HepG2 (cell line): ENCODE results near the gene AKR1C3. TPM values are rescaled to one million over a fixed set of nuclear protein-coding genes. Genes with fewer than 3 reads are reported as not detected.
A peak's percentile ranks its signal among the peaks of the same experiment; 100 is the strongest.

Experiments used
- AKAP8 ChIP-seq: sonication (generic); formaldehyde crosslinking; IDR thresholded peaks from 2 replicates; pipeline ENCODE4 v1.5.1; 2020; ENCODE audit warnings: mild to moderate bottlenecking, missing genetic modification reagents
- ATF6 ChIP-seq: sonication (generic); formaldehyde crosslinking; conservative IDR thresholded peaks from 2 replicates; pipeline ENCODE4 v1.4.0; 2020; ENCODE audit warnings: missing genetic modification reagents
- ATM ChIP-seq: fragments of 450-650 bp; IDR thresholded peaks from 2 replicates; pipeline ENCODE4 v1.7.1; 2017; ENCODE audit warnings: mild to moderate bottlenecking, borderline replicate concordance
- DZIP1 ChIP-seq: sonication (generic); formaldehyde crosslinking; IDR thresholded peaks from 2 replicates; pipeline ENCODE4 v1.5.0; 2020; ENCODE audit warnings: mild to moderate bottlenecking, missing genetic modification reagents
- MEIS1 ChIP-seq: sonication (generic); formaldehyde crosslinking; IDR thresholded peaks from 2 replicates; pipeline ENCODE4 v1.9.0; 2021; ENCODE audit warnings: mild to moderate bottlenecking, missing genetic modification reagents, moderate library complexity, borderline replicate concordance
- RBFOX2 ChIP-seq: fragments of 200-400 bp; formaldehyde crosslinking; IDR thresholded peaks from 2 replicates; pipeline ENCODE4 v1.6.1; 2017; ENCODE audit warnings: low read depth, mild to moderate bottlenecking, low read length
- THYN1 ChIP-seq: sonication (generic); formaldehyde crosslinking; IDR thresholded peaks from 2 replicates; pipeline ENCODE4 v1.8.1; 2023; ENCODE audit warnings: low read depth, mild to moderate bottlenecking, moderate library complexity, missing genetic modification reagents, borderline replicate concordance
- ZNF260 ChIP-seq: sonication (generic); formaldehyde crosslinking; IDR thresholded peaks from 2 replicates; pipeline ENCODE4 v1.4.0; 2020; ENCODE audit warnings: missing genetic modification reagents, low read depth, mild to moderate bottlenecking, borderline replicate concordance
- ZNF510 ChIP-seq: sonication (generic); formaldehyde crosslinking; IDR thresholded peaks from 2 replicates; pipeline ENCODE4 v1.4.0; 2020; ENCODE audit warnings: low read depth, mild to moderate bottlenecking, missing genetic modification reagents
- polyA plus RNA-seq, 8 experiments: library from polyadenylated mRNA; depleted of rRNA in 3 of 8; stranded (reverse) in 7 of 8; unstranded in 1 of 8; fragments of >200 nt; fragmentation: Illumina TruSeq in 4 of 8; extraction: Trizol in 4 of 8; gene quantifications; 2 replicates each; pipeline versions ENCODE4 v1.2.1 to v1.2.3, GENCODE V29; 2011 to 2016; ENCODE audit warnings: low read depth in 4 of 8, missing spikeins in 1 of 8, mixed read lengths in 1 of 8; ENCODE audit not compliant: insufficient read depth in 1 of 8
- total RNA-seq, 5 experiments: library from RNA; depleted of rRNA; stranded (reverse); fragments of >200 nt; fragmentation: Illumina TruSeq; extraction: Trizol; gene quantifications; 2 replicates each; pipeline ENCODE4 v1.2.3, GENCODE V29; 2016; ENCODE audit warnings: low read depth in 1 of 5
- TF ChIP-seq, protein P1 (sequence below): sonication (generic); formaldehyde crosslinking; IDR thresholded peaks from 2 replicates; pipeline ENCODE4 v1.8.0; 2022; ENCODE audit warnings: mild to moderate bottlenecking, missing genetic modification reagents, moderate library complexity
- TF ChIP-seq, protein P2 (sequence below): sonication (generic); formaldehyde crosslinking; IDR thresholded peaks from 2 replicates; pipeline ENCODE4 v1.5.0; 2020; ENCODE audit warnings: mild to moderate bottlenecking, missing genetic modification reagents, borderline replicate concordance
- TF ChIP-seq, protein P3 (sequence below): IDR thresholded peaks from 2 replicates; pipeline ENCODE4 v1.4.0; 2020; ENCODE audit warnings: mild to moderate bottlenecking, missing genetic modification reagents

AKR1C3 gene
- total and polyA plus RNA-seq, 2 of the 13 experiments (the other 11 are each of a cell fraction or from before 2014, with no cell fraction given): 368 to 532 TPM

GRCh38 chr10:5094265-5095205, at the start of gene AKR1C3 (continued):
- TF ChIP-seq ATF6 (peak; percentile 4; the same call in 1 of the 2 replicates), RBFOX2 (peak; percentile 85), DZIP1 (CRISPR knock-in tag) (no peak), THYN1 (CRISPR knock-in tag) (no peak), ZNF260 (CRISPR knock-in tag) (no peak), AKAP8 (CRISPR knock-in tag) (no peak), ZNF510 (CRISPR knock-in tag) (no peak), ATM (no peak), MEIS1 (CRISPR knock-in tag) (0 out of 2 replicates have a peak, but pooled peaks have one; percentile 24)
- TF ChIP-seq, protein P1, sequence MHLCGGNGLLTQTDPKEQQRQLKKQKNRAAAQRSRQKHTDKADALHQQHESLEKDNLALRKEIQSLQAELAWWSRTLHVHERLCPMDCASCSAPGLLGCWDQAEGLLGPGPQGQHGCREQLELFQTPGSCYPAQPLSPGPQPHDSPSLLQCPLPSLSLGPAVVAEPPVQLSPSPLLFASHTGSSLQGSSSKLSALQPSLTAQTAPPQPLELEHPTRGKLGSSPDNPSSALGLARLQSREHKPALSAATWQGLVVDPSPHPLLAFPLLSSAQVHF: 0 out of 2 replicates have a peak, but pooled peaks have one; percentile 48
- TF ChIP-seq, protein P2, sequence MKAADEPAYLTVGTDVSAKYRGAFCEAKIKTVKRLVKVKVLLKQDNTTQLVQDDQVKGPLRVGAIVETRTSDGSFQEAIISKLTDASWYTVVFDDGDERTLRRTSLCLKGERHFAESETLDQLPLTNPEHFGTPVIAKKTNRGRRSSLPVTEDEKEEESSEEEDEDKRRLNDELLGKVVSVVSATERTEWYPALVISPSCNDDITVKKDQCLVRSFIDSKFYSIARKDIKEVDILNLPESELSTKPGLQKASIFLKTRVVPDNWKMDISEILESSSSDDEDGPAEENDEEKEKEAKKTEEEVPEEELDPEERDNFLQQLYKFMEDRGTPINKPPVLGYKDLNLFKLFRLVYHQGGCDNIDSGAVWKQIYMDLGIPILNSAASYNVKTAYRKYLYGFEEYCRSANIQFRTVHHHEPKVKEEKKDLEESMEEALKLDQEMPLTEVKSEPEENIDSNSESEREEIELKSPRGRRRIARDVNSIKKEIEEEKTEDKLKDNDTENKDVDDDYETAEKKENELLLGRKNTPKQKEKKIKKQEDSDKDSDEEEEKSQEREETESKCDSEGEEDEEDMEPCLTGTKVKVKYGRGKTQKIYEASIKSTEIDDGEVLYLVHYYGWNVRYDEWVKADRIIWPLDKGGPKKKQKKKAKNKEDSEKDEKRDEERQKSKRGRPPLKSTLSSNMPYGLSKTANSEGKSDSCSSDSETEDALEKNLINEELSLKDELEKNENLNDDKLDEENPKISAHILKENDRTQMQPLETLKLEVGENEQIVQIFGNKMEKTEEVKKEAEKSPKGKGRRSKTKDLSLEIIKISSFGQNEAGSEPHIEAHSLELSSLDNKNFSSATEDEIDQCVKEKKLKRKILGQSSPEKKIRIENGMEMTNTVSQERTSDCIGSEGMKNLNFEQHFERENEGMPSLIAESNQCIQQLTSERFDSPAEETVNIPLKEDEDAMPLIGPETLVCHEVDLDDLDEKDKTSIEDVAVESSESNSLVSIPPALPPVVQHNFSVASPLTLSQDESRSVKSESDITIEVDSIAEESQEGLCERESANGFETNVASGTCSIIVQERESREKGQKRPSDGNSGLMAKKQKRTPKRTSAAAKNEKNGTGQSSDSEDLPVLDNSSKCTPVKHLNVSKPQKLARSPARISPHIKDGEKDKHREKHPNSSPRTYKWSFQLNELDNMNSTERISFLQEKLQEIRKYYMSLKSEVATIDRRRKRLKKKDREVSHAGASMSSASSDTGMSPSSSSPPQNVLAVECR: peak; percentile 41; the same call in 1 of the 2 replicates
- TF ChIP-seq, protein P3, sequence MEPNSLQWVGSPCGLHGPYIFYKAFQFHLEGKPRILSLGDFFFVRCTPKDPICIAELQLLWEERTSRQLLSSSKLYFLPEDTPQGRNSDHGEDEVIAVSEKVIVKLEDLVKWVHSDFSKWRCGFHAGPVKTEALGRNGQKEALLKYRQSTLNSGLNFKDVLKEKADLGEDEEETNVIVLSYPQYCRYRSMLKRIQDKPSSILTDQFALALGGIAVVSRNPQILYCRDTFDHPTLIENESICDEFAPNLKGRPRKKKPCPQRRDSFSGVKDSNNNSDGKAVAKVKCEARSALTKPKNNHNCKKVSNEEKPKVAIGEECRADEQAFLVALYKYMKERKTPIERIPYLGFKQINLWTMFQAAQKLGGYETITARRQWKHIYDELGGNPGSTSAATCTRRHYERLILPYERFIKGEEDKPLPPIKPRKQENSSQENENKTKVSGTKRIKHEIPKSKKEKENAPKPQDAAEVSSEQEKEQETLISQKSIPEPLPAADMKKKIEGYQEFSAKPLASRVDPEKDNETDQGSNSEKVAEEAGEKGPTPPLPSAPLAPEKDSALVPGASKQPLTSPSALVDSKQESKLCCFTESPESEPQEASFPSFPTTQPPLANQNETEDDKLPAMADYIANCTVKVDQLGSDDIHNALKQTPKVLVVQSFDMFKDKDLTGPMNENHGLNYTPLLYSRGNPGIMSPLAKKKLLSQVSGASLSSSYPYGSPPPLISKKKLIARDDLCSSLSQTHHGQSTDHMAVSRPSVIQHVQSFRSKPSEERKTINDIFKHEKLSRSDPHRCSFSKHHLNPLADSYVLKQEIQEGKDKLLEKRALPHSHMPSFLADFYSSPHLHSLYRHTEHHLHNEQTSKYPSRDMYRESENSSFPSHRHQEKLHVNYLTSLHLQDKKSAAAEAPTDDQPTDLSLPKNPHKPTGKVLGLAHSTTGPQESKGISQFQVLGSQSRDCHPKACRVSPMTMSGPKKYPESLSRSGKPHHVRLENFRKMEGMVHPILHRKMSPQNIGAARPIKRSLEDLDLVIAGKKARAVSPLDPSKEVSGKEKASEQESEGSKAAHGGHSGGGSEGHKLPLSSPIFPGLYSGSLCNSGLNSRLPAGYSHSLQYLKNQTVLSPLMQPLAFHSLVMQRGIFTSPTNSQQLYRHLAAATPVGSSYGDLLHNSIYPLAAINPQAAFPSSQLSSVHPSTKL (CRISPR knock-in tag): peak; percentile 76
